Activated T-cell treated with anti-CD3 and anti-CD28 coated beads for 4 hours (primary cell): ENCODE results near the gene SUPT20H.

Experiments
- DNase-seq: peaks from one replicate; pipeline ENCODE4 v3.0.0-alpha.2; 2020

The SUPT20H gene

GRCh38 chr13:36997716-36998427, 61.6 kb downstream of the SUPT20H start:
- DNase-seq: no peak

GRCh38 chr13:36992362-36992761, 67.1 kb downstream of the SUPT20H start:
- DNase-seq: no peak

GRCh38 chr13:36986462-36987240, 72.8 kb downstream of the SUPT20H start:
- no peak for DNase-seq

- no peak for DNase-seq
These were observed 78.2 kb downstream of the SUPT20H start for GRCh38 chr13:36981156-36981743.

GRCh38 chr13:36979361-36980050, 80.0 kb downstream of the SUPT20H start:
- DNase-seq: no peak

GRCh38 chr13:36975172-36975571, 84.3 kb downstream of the SUPT20H start:
- DNase-seq: no peak

GRCh38 chr13:36973621-36974295, 85.7 kb downstream of the SUPT20H start:
- DNase-seq: no peak

- DNase-seq: no peak
These were observed 86.5 kb downstream of the SUPT20H start for GRCh38 chr13:36973009-36973408.

- no peak for DNase-seq
These were observed 93.1 kb downstream of the SUPT20H start for GRCh38 chr13:36966404-36966803.

- no peak for DNase-seq
These were observed 93.7 kb downstream of the SUPT20H start for GRCh38 chr13:36965767-36966166.

- DNase-seq: no peak
These were observed 99.9 kb downstream of the SUPT20H start for GRCh38 chr13:36959456-36960116.
